SIG-M5 treated with dmso at 0.1 percent for 504 hours (cell line): ENCODE measurements around the gene BRWD1.

Source experiments
- DNase-seq: peaks from one replicate; lab custom pipeline; 2025; ENCODE audit not compliant: unreplicated experiment; lab: John Stamatoyannopoulos, UW

BRWD1 gene

GRCh38 chr21:39330001-39330400 lies 16.6 kb upstream of the BRWD1 start:
- no peak for DNase-seq

DNA sequence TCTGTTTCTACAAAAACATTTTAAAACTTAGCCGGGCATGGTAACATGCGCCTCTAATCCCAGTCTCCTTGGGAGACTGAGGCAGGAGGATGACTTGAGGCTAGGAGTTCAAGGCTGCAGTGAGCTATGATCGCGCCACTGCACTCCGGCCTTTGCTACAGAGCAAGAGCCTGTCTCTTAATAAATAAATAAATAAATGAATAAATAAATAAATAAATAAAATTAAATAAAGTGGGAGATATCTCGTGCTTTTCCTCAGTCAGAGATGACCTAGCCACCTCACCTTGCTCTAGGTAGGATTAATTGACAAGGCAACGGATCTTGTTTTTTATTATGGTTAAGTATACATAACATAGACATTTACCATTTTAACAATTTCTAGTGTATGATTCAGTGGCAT lies 14.3 kb upstream of the BRWD1 start:
- DNase-seq: no peak

DNA sequence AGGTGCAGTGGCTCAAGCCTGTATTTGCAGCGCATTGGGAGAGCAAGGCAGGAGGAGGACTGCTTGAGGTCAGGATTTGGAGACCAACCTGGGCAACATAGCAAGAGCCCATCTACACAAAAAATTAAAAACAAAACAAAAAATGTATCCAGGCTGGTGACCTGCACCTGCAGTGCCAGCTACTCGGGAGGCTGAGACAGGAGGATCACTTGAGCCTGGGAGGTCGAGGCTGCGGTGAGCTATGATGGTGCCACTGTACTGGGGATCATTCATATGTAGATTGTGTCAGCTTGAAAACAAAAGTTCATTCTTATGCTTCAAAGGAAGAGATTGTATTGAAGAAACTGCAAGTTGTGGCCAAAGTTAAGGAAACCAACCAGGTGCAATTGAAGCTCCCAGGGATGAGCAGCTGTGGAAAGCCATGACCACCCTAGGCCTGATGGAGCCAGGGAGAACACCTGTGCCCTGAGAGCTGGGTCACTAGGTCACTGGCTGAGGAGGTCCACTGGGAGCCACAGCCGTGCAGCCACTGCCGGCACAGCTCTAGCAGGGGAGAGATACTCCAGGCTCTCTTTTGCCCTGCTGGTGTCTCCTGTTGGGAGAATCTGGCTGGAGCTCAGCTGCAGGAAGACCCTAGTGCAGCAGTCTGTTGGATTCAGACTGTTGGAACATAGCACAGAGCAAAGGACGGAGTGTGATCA lies 13.3 kb upstream of the BRWD1 start:
- no peak for DNase-seq

- no peak for DNase-seq
Observed at GRCh38 chr21:39325458-39325857, 12.0 kb upstream of the BRWD1 start.

- DNase-seq: peak; percentile 67
Observed at GRCh38 chr21:39321424-39321823, 8.0 kb upstream of the BRWD1 start.

DNA sequence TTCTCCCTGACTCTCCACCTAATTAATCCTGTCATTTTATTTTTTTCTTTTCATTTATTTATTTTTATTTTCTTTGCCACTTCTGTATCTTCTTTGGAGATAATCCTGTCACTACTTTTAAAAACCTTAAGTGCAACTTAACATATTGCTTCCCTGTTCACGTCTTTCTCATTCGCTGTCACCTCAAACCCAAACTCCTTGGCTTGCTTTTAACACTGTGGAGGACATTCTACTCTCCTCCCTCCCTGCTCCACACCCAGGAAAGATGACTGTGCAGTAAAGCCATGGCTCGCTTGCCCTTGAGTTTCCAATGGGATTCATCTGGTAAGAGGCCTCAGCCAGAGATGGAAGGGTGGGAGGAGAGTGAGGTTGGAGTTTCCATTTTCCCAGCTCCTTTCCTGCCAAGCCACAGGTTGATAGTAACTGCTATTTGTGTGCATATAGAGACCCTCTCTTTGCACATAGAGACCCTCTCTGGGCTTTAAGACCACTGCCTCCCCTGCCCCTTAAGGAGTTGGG lies 6.4 kb upstream of the BRWD1 start:
- DNase-seq: no peak

- DNase-seq: no peak
Observed at GRCh38 chr21:39319251-39319756, 5.9 kb upstream of the BRWD1 start.

- DNase-seq: no peak
Observed at GRCh38 chr21:39318091-39318959, 4.9 kb upstream of the BRWD1 start.

GRCh38 chr21:39317134-39318090 lies 4.0 kb upstream of the BRWD1 start:
- peak; percentile 99 for DNase-seq

GRCh38 chr21:39316729-39317128 lies 3.3 kb upstream of the BRWD1 start:
- no peak for DNase-seq

DNA sequence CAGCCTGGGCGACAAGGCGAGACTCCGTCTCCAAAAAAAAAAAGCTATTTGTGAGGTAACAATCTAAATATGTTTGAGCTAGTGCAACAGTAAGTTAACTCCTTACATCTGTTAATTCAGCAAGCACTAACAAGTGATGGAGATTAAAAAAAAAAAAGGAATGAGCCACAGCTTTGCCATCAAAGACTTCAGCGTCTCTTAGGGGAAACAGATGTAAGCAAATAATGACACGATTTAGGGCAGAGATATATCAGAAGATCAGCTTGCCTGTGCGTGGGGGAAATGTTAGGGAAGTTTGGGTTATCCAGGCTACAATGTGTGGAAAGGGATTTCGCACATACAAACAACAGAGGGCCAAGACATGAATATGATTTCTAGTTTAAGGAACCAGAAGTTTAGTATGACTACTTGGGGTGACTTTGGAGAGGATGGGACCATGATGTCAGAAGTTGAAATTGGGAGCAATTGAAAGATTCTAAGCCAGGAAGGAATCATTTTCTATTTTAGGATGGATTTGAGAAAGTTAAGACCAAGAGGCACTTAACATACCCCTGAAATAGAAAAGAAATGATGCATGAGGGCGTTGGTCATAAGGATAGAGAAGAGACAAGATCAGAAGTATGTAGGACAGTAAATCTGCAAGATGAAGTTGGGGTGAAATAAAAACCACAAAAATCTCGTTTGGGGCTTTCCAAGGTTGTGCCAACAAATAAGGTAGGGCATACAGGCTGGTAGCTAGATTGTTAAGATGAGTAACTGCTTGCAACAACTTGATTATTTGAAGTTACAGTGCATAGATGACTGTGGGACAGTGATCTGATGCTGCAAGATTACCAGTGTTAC lies 2.4 kb upstream of the BRWD1 start:
- DNase-seq: no peak

- peak; percentile 65 for DNase-seq
Observed at GRCh38 chr21:39314143-39315027, 953 bp upstream of the BRWD1 start.

DNA sequence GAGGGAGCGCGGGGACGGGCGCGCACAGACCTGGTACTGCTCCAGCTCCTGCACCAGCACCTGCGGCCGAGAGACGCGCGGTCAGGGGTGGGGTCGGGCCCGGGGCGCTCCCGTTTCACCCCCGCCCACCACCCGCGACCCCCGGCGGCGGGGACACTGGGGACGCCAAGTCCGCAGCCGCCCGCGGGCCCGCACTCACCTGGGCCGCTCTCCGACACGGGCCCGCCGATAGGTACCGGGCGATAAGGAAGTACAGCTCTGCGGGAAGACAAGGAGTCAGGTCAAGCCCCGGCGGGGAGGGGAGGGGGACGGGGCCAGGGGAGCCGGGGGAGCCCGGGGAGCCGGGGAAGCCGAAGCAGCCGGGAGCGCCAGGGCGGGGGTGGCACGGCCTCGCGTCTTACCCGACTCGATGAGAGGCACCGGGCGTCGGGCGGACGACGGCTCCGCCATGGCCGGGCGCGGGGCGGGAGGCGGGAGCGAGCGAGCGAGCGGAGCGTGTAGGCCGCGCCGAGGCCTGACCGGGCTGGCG lies 326 bp downstream of the BRWD1 start:
- peak; percentile 29 for DNase-seq

- DNase-seq: peak; percentile 93
Observed at GRCh38 chr21:39312112-39313041, 1.1 kb downstream of the BRWD1 start.

- DNase-seq: no peak
Observed at GRCh38 chr21:39311164-39311563, 2.3 kb downstream of the BRWD1 start.

DNA sequence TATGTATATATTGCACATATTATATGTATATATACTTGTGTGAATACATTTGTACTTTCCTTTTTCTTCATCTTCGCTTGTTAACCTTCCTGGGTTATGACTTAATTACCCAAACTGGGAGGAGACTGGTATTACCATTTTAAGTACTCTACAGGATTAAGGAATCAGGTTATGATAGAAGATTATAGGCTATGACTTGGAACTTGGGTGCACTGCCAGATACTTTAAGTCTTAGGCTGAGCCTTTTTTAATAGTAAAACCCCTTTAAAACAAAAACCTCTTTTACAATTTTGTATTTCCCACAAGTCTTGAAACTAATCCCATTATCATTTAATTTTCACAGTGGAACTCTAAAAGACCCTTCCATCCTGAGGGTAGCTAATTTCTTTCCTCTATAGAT lies 6.0 kb downstream of the BRWD1 start:
- DNase-seq: no peak

DNA sequence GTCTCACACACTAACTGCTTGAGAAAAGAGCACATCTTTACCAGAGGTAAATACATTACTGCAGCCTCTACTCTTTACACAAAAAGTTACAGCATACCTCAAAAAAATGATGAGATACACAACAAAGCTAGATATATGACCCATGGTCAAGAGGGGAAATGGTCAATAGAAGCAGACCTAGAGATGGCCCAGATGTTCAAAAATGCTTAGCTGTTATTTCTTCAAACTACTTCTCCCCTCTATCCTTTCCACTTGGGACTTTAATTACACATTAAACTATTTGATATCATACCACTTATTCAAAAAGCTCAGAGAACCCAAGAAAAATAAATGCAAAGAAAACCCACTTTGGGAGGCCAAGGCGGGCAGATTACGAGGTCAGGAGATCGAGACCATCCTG lies 12.8 kb downstream of the BRWD1 start:
- no peak for DNase-seq

GRCh38 chr21:39296891-39297290 lies 16.5 kb downstream of the BRWD1 start:
- DNase-seq: no peak
